GM21737 (cell line): ENCODE measurements around the gene SLAIN2.
"Not testable (repeated sequence)": the region's sequence is repeated elsewhere in the genome, so short reads cannot be mapped to it uniquely, and the experiment has no call there.

ENCODE experiments used
- ATAC-seq: cut with Tn5 transposase; IDR thresholded peaks from one replicate; pipeline ENCODE4 v1.9.1; 2021; ENCODE audit warnings: mild to moderate bottlenecking, moderate library complexity; ENCODE audit not compliant: unreplicated experiment

Gene SLAIN2

DNA sequence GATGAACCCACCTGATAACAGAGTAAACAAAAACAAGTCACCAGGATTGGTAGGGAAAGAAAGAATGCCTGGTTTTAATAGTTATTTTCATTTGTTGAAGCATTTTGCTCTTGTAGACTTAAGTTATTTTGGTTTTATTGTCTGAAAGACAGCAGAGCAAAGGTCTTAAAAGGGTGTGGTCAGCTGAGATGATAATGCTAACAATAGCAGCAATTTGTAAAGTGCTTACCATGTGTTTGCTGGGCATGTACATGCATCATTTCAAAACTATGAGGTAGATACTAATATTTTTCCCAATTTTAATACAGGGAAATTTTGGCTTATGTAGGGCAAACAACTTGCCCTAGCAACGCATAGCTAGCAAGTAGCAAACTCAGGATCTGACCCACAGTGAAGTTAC is 95.0 kb downstream of the SLAIN2 start:
- ATAC-seq: no peak

DNA sequence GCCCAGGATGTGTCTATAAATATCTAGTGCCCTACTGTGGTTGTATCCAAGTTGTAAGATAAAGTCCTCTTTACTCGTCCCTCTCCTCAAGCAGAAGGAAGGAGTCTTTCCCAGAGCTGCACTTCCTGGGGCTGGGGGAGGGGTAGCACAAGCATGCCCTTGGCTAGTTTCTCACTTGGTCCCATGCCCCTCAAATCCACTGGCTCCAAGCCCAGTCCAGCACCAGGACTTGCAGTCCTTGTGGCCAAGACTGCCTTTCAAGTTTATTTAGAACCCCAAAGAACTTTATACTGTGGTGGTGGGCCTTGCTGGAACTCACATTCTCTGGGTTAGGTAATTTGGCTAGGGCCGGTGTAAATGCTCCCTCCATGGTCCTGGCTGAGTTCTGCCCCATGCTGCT is 98.7 kb downstream of the SLAIN2 start:
- ATAC-seq: no peak

DNA sequence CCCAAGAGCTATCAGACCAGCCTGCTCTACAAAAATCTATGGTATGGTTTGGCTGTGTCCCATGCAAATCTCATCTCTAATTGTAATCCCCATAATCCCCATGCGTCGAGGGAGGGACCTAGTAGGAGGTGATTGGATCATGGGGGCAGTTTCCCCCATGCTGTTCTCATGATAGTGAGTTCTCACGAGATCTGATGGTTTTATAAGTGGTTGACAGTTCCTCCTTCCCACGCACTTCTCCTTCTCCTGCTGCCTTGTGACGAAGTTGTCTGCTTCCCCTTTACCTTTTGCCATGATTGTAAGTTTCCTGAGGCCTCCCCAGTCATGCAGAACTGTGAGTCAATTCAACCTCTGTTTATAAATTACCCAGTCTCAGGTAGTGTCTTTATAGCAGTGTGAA is 99.6 kb downstream of the SLAIN2 start:
- ATAC-seq: not testable (repeated sequence)

DNA sequence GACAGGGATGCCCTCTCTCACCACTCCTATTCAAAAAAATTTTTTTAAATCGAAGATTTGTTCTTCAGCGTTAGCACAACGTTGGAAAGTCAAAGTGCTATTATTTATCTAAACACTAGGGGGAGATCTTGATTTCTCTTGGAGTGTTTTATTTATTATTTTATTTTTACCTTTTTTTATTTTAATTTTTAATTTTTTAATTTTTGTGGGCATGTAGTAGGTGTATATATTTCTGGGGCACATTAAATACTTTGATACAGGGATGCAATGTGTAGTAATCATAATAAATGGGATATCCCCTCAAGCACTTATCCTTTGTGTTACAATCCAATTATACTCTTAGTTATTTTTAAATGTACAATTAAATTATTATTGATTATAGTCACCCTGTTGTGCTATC is 104.4 kb downstream of the SLAIN2 start:
- no peak for ATAC-seq

DNA sequence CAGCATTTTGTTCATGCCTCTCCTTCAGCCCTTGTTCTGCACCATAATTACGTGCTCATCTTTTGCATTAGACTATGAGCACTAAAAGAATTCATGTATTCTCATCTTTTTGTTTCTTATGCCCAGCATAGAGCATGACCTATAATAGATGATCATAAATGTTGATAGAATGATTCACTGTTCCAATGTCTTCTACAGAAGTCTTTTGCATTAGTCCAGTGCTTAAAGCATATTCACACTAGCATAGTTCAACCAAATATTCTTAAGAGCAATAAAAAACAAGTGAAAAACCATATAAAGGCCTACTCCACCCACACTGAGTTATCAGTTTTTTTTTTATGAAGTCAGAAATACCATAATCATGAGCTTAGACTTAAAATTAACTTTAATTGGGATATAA is 105.3 kb downstream of the SLAIN2 start:
- no peak for ATAC-seq

DNA sequence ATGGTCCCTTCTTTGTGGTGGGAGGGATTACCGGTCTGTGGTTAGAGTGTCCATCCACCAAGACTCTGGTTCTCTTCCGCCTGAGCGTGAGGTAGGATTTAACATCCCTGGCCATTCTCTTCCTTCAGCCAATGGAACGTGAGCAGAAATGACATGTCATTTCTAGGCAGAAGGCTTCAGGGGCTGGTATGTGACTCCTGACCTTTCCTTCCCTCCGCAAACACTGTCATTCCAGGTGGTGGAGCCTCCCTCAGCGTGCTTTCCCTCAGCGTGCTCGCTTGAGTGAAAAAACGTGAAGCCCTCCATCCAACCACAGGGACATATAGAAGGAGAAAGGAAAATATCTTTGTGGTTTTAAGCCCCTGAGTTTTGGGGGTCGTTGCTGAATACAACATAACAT is 107.8 kb downstream of the SLAIN2 start:
- no peak for ATAC-seq

DNA sequence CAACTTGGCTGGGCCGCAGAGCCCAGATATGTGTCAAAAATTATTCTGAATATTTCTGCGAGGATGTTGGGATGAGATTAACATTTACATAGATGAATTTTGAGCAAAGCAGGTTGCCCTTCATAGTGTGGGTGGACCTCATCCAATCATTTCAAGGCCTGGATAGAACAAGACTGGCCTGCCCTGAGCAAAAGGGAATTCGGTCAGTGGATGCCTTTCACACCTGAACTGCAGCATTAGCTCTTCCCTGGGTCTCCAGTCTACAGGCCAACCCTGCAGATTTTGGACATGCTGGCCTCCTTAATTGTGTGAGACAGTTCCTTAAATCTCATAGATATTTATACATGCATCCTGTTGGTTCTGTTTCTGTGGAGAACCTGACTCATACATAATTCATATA is 109.4 kb downstream of the SLAIN2 start:
- ATAC-seq: no peak

DNA sequence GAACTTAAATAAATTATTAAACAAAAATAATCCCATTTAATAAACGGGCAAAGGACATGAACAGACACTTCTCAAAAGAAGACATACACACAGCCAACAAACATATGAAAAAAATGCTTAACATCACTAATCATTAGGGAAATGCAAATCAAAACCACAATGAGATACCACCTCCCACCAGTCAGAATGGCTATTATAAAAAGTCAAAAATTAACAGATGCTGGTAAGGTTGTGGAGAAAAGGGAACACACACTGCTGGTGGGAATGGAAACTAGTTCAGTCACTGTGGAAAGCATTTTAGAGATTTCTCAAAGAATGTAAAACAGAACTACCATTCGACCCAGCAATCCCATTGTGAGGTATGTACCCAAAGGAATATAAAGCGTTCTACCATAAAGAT is 110.3 kb downstream of the SLAIN2 start:
- ATAC-seq: not testable (repeated sequence)

DNA sequence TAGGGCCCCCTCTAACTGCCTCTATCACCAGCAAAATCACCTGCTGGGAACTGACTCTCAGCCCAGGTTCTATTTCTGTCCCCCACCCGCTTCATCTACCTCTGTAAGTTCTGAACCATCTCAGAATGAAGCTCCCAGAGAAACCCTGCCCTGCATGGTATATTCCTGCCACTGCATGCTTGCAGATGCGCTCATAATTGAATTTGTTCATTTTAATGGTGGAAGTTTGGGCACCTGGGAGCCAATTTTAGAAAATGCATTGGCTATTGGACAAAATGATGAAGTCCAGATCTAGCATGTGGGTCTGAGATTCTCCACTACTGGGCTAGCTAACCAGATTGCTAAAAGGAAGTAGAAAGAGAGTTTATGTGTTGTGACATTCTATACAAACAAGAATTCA is 113.3 kb downstream of the SLAIN2 start:
- no peak for ATAC-seq

DNA sequence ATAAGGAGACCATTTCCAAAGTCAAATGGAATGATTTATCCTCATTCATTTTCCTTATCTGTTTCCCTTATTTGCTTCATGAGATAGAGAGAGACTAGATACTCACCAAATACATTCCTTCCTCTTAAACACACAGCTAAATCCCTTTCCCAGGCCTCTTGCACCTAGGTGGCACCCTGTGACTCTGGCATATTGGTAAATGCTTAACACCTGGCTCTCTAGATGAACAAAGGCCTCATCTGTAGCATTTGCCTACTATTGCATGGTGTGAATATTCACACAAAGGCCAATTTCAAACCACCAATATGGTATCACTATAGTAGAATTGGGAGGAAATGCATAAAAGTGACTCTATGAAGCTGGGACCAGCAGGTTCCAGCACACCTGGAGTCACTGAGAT is 119.7 kb downstream of the SLAIN2 start:
- ATAC-seq: no peak

DNA sequence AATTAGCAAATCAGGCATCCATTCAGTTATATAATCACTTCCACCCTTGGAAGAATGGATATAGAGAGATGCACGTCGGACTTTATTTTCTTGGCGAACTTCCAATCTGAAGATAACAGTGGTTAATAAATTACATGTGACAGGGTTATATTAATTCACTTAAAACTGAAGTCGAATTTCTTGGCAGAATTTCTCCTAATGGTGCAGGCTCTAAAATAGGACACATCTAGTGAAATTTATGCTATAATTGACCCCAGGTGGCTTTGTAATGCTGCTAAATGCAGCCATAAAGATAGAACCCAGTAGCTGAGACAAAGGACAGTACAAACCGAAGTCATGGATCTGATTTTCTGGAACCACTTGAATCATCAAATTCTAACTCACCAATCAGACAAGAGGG is 121.0 kb downstream of the SLAIN2 start:
- no peak for ATAC-seq

DNA sequence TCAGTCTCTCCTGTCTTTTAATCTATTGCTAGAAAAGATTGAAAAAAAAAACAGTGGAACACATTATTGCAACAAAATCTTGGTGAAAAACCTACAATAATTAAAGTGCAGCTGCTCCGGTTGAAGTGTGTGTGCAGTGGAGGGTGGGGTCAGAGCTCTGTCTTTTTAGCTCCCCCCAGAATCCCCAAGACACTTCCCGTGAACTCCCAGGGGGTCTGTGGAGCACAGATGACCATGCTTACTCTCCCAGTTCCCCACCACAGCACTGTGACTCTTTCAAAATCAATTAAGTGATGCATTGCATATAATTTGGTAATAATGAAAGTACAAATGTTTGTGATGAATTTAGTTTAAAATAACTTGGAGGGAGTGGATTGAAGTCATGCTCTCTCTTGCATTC is 126.1 kb downstream of the SLAIN2 start:
- peak; percentile 90 for ATAC-seq

DNA sequence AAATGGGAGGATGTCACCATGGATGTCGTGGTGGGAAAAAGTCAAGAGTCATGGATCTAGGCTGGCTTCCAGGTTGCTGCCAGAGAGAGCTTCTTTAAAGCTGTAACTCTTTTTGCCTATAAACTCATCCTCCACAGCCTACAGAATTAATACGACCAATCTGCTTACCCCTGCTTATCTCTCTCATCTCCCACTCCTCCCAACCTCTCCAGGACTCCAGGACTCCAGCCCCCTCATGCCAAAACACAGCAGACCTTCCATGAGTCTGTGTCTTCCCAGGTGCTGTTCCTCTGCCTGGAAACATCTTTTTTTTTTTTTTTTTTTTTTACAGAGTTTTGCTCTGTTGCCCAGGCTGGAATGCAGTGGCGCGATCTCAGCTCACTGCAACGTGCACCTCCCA is 126.6 kb downstream of the SLAIN2 start:
- no peak for ATAC-seq

DNA sequence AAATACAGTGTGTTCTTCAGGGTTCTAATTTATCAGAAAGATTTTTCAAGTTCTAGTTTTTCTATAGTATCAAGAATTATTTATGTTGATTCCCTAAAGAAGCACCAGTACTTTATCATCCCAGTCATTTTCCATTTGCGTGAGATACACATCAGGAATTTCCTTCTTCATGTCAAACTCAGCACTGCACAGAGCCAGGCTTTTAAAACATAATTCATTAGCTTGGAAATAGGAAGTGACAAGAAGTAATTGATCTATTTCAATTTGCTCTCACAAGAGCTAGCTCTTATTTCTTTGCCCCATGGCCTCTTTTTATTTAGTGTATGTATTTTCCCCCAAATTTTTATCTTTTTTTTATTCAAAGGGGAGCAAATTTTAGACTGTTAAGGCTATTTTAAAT is 128.8 kb downstream of the SLAIN2 start:
- ATAC-seq: no peak

DNA sequence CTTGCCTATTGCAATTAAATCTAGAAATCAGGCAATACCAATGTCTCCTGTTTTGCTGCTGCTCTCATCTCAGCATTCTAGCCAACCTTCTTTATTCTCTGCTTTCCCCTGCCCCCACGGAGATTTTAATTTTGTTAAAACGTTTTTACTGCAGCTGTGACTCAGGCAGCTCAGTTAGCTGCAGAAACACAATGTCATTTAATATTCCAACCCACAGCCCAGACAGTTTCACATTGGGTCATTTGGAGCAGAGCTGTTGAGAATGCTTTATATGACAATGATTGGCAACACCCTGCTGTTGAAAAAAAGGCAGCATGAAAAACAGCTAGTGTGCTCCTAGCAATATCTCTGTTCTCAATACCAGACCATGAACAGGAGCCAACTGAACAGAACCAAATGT is 129.2 kb downstream of the SLAIN2 start:
- ATAC-seq: no peak

DNA sequence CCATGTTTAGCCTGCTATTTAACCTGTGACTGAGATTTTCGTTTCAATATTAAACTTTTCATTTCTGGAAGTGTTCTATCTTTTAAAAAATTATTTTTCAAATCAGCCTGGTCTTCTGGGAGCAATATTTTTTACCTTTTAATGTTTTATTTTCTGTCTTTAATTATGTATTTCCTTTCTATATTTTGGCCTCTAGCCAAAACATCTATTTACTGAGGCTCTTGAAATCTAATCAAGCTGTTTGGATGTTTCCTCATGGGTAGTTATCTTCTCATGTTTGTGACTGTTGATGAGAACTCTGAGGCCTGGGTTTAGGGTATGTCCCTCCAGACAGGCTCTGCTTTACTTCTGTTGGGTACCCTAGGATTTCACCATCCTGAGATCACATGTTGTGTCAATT is 131.5 kb downstream of the SLAIN2 start:
- ATAC-seq: no peak

DNA sequence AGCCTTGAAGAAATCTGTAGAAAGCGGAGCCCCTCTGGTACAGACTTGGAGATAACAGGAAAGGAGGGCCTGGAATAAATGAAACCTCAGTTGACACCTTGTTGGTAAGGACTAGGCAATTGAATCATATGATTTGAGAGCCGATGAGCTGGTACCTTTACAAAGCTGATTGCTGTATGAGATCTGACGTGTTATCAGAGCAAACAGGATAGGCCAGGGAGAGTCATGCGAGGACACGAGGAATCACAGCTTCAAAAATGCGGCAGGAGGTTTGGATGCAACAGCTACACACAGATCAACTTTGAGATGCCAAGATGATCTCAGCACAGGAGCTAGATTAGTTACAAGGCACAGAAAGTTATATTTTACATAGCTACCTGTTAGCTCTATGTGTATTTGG is 134.4 kb downstream of the SLAIN2 start:
- no peak for ATAC-seq
